NCI-H524 treated with DMSO at 0.1 percent for 48 hours (cell line): ENCODE data around the gene HSPG2.

Experiments used
- DNase-seq: peaks from one replicate; lab custom pipeline; 2025; lab: John Stamatoyannopoulos, UW

HSPG2 gene

DNA sequence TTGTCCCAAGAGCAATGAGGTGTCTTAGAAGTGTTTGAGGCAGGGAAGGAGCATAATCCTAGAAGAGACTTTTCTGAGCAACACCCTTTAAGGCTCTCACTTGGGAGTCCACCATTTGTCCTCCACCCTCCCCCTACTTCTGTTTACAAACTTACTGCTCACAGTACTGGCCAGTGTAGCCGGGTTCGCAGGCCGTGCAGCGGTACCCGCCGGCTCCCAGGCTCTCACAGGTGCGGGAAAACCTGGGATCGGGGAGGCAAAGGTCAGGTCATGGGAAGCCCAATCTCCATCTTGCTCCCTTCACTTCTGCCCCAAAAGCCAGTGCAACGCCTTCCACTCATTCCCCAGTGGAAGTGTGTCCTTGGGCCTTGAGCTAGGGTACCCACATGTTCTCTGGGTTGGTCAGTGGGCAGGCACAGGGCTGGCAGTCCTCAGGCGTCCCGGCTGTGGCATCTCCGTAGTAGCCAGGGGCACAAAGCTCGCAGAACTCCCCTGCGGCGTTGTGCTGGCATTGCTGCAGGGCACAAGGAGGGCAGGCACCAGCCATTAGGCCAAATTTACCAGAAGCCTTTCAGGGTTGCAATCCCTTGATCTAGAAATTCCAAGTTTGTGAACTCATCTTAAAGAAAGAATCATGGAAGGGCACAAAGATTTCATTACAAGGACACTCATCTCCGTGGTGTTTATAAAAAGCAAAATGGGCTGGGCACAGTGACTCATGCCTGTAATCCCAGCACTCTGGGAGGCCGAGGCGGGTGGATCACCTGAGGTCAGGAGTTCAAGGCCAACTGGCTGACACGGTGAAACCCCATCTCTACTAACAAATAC lies 75.3 kb downstream of the HSPG2 start:
- no peak for DNase-seq

DNA sequence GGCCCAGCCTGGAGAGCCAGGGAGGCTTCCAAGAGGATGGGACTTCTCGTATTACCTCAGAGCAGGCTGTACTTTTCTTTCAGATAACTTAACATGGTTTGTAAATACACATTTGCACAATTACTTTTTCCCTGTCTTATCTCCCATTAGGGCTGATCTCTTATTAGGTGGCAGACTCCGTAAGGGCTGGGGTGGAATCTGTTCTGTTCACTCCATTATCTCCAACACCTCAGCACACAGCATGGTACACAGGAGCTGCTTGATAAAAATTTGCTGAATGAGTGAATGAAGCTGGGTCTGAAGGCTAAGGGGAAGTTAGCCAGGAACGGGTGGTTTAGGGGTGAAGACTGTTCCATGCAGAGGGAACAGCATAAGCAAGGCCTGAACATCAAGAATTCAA lies 76.1 kb downstream of the HSPG2 start:
- DNase-seq, result no peak

DNA sequence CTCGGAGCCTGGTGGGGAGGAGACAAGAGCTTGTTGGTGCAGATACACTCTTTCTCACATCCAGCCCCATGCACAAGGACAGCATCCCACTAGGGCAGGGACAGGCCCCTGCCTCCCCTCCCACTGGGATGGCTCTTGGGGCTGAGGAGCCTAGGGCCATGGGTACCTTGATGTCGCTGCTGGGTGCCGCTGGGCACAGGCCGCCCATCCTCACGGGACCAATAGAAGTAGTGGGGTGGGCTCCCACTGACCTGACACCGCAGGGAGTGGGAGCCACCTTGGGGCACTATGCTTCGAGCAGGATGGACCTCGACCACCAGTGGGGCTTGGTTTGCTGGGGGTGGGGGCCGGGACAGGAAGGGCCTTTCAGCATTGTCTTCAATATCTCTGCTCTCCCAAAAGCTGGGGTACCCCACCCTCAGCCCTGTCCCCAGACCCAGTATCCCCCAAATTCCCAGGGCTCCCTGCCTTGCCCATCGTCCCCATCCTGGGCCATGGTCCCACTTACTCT lies 77.4 kb downstream of the HSPG2 start:
- no peak for DNase-seq

DNA sequence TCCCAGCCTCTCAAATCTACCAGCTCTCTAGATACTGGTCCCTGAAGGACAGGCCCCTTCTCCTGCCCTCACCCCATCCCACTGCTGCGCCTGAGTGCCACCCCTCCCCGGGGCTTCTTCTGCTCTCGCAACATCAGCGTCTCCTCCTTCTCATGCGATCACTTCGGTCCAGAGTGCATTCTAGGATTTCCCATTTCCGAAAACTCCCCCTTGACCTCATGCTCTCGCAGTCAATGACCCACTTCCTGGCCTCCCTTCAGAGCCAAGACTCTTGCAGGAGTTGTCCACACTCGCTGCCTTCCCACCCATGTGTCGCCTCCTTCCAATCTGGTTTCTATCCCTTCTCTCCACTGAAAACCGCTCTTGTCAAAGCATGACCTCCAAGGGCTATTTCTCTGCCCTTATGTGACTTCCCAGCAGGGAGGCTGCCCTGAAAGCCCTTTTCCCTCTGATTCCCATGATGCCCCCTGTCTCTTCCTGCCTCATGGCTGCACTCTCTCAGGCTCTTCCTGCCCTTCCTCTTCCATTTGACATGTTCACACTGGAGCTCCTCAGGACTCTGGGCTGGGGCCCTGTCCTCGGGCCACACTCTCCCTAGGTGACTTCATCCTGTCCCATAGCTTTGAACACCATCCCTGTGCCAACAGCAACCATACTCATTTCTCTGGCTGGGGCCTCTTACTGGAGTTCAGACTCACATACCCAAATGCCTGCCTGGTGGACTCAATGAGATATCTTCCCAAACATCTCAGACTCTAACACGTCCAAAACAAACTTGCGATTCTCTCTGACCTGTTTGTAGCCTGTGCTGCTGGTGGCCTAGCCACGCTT lies 79.1 kb downstream of the HSPG2 start:
- DNase-seq, result no peak

DNA sequence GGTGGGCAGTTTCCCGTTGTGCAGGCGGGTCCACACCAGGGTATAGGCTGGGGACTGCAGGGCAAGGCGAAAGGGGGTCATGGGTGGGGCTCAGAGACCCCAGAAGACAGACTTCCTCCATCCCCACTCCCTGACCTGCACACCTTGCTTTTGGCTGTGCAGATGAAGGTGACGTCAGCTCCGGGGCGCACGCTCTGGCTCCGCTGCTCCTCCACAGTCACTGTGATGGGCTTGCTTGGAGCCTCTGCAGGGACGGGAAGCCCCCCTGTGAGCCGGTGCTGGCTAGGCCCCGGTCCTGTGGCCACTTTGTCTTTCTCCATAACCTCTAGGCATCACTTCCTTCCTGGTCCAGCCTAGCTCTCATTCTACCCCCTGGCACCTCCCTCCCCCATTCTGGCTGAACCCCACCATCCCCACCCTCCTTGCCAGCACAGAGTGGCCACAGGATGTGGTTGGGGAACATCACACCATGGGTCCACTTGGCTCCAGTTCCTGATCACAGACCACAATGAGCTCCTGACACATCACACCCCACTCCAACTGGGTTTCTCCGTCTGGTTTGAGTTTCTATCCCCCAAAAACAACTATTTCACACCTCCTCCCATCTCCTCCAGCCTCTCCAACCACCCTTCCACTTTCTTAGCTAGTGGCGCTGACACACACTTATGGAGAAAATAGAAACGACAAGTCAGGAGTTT lies 79.8 kb downstream of the HSPG2 start:
- no peak for DNase-seq

DNA sequence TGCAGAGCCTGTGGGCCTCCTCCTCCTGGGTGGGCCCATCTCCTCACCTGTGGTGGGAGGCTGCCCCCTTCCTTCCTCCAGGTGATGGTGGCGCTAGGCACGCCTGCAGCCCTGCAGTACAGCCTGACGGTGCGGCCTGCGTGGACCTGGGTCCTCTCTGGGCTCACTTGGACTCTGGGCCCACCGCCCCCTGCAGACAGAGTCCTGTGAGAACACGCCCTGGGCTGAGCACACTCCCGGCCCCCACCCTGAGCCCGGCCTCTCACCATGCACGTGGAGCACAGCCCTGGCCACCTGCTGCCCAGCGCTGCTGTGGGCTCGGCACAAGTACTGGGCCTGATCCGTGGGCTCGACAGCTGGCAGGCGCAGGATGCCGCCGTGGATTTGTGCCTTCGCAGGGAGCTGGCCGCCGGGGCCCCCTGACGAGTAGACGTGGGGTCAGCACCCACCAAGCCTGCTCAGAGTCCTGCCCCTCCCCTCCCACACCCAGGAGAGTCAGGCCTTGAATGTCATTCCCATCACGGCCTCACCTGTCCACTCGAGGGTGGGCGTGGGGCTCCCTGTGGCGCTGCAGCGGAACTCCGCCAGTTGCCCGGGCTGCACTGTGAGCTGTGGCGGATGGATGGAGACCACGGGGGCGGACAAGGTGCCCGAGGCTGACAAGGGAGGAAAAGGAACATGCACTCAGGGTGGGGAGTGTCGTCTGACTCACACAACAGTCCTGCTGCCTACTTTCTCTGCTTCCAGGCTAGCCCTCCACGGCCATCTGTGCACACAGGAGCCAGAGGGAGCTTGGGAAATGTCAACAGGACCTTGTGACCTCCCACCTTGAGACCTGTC lies 81.6 kb downstream of the HSPG2 start:
- no peak for DNase-seq

DNA sequence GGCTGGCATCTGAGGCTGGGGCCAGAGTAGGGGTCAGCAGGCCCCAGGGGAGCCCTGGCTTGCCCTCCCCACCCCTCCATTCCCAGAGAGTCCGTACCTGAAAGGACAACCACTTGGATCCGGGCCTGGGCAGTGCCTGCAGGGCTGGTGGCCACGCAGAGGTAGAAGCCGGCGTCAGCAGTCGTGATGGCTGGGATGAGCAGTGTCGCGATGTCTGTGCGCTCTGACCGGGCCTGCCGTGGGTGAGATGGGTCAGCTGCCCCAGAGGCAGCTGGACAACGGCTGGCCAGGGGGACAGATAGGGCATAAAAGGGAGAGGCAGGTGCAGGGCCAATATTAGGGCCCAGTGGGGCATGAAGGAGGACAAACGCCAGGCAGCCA lies 82.4 kb downstream of the HSPG2 start:
- DNase-seq, result no peak

DNA sequence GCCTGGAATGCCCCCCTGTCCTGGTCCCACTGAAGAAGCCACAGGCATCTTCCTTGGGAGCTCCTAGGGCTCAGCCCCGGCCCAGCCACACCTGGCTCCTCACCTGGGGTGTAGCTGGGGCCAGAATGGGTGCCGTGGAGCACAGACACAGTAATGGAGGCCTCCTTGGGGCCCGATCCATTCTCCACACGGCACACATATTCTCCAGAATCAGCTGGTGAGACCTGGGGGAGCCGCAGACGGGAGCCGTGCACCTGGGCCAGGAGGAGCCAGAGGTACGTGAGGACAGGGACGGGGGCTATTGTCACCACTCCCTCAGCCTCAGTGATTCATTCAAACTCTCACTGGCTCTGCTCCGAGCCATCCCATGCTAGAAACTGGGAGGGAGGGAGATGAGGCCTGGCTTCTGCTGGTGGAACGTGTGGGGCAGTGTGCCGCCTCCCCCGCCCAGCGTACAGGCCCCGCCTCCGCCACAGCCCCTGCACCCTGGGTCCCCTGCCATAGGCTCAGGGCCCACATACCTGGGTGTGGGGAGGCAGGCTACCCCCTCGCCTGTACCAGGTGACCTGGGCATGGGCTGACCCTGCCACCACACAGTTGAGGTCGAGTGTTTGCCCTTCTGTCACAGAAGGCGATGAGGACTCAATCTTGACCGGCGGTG lies 82.9 kb downstream of the HSPG2 start:
- DNase-seq, result no peak

DNA sequence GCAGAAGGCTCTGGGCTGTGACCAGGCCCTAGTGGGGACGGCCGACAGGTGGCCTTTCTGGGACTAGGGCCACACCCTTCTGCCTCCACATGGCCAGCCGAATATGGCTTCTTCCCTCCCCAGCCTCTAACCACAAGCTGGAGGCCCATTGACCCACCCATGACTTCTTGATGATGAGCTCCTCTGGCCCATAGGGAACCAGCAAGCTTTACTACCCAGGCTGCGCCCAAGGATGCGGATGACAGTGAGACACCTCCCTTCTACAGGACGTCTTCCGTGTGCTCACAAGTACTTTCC lies 84.0 kb downstream of the HSPG2 start:
- DNase-seq, result no peak

DNA sequence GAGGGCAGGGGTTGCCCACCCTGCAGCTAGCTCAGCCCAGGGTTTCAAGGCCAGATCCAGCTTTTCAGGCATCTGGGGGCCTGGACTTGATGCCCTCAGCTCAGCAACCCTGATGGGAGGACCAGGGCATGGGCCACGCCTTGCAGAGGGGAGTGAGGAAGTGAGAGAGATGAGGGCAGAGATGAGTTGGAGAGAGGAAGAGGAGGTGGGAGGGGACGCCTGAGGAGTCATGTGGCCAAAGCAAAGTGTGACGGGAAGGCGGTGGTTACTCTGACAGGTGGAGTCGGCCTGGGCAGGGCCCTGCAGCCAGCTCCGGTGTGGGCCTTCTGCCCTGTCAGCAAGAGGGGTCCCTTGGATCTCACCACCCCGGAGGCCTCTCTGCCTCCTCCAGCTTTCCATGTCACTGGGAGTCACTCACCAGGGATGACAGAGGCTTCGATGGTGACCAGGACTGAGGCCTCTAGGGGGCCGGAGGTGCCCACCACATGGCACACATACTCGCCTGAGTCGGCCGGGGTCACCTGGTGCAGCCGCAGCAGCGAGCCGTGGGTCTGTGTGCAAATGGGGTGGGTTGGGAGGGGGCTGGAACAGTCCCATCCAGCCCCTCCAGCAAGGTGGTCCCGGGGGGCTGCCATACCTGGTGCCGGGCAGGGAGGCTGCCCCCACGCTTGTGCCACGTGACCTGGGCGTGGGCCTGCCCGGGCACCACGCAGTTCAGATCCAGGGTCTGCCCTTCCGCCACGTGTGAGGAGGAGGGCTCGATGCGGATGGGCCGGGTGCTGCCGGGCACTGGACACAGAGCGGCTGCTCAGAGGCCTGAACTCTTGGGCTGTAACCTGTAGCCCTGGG lies 84.6 kb downstream of the HSPG2 start:
- DNase-seq, result no peak

DNA sequence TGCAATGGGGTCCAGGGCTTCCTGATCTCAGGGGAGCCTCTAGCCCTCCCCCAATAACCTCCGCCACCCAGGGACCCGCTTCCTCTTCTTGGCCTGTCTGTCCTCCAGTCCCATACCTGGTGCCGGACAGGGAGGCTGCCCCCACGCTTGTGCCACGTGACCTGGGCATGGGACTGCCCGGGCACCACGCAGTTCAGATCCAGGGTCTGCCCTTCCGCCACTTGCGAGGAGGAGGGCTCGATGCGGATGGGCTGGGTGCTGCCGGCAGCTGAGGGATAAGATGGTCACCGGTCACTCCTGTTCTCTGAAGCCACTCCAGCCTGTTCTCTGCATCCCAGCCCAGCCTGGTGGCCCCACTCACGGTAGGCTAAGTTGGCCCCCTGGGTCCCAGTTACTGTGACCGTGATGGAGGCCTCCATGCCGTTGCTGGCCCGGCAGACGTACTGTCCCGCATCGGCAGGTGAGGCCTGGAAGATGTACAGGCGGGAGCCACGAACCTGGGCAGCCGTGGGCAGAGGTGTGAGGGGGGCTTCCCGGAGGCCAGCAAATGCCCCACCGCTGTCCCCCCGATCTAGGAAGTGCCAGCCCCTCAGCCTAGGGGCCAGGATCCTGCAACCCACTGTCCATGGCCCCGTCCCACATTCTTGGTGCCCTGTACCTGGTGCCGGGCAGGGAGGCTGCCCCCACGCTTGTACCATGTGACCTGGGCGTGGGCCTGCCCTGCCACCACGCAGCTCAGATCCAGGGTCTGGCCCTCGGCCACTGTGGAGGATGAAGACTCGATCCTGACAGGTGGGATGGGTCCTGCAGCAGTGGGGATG lies 85.5 kb downstream of the HSPG2 start:
- DNase-seq, result no peak

DNA sequence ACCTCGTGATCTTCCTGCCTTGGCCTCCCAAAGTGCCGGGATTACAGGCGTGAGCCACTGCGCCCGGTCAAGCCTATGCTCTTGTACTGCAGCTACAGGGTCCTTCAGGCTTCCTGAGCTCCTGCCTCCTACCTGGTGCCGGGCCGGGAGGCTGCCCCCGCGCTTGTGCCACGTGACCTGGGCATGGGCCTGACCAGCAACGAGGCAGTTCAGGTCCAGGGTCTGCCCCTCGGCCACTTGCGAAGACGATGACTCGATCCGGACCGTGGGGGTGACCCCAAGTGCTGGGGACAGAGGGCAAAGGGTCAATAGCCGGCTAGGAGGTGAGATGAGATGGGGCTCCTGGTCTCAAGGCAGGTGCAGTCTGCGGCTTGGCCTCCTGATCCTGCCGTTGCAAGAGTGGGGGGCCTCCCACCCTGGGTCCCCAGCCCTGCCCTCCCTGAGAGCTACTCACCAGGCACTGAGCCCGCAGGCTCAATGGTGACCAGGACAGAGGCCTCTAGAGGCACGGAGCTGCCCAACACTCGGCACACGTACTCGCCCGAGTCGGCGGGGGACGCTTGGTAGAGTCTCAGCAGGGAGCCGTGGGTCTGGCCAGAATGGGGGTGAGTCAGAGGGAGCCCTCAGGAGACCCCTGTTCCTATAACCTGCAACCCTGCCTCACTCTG lies 87.1 kb downstream of the HSPG2 start:
- DNase-seq, result no peak

DNA sequence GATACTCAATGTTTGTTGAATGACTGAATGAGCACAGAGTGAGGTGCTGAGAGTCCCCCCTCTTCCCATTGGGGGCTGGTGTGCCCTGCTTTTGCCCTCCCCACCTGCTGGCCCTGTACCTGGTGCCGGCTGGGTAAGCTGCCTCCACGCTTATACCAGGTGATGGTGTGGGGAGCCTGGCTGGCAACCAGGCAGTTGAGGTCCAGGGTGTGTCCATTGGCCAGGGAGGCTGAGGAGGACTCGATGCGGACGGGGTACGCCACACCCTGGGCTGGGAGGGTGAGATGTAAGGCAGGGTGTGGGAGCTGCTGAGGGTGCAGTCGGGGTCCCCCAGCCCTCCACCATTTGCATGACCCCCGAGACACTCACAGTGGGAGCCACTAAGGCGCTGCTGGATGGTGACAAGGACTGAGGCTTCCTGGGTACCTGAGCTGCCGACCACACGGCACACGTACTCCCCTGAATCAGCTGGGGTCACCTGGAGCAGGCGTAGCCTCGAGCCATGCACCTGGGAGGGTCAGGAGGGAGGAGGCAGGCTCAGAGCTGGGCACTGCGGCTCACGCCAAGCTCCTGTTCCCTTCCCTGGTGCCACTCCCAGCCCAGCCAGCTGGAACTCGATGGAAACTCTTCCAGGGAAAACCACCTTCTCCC lies 88.5 kb downstream of the HSPG2 start:
- DNase-seq, result no peak

DNA sequence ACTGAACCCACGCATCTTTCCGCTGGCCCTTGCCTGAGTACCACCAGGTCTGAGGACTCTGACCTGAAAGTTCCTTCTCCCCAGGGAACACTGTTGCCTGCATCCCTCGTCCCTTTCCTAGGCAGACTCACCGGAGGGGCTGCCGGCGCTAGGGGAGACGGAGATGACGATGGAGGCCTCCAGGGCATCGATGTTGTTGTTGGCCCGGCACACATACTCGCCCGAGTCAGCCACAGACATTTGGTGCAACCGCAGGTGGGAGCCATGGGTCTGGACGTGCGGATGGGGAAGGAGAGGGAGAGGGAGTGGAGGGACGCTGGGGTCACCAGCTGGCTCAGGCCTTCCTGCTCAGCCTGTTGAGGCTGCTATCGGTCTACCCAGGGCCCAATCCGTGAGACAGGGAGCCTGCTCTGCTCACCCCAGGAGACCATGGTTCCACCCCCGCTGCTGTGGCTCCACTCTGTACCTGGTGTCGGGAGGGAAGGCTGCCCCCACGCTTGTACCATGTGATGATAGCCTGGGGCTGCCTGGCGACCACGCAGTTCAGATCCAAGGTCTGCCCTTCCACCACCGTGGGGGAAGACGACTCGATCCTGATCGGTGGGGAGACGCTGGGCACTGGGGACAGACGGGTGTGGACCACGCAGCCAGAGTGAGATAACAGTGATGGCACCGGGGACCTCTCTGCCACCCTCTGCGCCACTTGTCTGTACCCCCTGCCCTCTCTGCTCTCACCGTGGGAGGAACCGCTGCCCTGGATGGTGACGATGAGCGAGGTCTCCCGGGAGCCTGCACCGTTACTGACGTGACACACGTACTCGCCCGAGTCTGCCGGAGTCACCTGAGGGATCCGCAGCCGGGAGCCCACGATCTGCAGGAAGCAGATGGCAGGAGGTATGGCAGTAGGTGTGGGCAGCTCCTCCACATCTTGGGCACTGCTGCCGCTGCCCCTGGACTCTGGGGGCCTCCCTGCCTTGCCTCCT lies 89.6 kb downstream of the HSPG2 start:
- no peak for DNase-seq

DNA sequence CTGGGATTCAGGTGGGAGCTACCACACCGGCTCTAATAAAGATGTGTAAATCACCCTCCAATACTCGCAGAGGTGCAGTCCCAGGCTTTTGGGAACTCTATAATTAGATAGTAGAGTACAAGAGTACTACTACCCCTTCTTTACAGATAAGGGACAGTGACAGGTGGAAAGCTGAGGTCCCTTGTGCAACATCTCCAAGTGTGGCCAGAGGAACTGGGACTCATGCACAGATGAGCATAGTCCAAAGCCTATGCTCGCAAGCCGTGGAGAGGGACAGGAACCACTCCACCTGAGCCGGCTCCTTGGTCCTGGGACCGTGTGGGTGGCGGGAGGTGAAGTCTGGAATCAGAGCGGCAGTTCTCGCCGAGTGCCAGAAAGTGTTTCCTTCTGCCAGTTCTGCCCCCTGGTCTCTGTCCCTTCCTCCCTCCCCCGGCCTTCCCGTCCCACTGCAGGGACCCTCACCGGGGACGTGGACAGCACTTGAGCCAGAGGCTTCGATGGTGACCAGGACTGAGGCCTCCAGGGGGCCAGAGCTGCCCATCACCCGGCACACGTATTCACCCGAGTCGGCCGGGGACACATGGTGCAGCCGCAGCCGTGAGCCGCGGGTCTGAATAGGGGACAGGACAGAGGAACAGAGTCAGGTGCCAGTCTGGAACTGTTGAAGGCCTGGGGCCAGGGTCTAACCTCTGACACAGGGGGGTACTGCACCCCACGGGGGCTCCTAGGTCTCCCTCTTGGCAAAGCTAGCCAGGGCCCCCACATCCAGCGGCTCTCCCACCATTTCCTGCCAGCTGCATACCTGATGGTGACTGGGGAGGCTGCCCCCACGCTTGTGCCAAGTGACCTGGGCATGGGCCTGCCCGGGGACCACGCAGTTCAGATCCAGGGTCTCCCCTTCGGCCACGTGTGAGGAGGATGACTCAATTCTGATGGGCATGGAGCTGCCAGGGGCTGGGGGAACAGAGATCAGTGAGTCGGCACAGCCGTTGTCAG lies 91.2 kb downstream of the HSPG2 start:
- DNase-seq, result no peak

DNA sequence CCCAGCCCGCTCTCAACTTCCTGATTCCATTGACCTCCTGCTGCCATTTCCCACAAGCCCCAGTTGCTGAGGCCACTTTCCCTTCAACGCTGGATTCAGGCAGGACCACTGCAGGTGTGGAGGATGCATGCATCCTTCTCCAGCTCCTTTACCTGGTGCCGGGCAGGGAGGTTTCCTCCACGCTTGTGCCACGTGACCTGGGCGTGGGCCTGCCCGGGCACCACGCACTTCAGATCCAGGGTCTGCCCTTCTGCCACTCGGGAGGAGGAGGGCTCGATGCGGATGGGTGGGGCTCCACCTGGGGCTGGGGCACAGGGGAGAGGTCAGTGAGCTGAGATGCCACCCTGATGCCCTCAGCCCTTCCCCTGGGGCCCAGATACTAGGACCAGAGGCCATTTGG lies 93.1 kb downstream of the HSPG2 start:
- DNase-seq, result no peak
